ENCODE data around the gene DOC2B. TPM values are rescaled to one million over a fixed set of nuclear protein-coding genes. Genes with fewer than 3 reads are reported as not detected.
A peak's percentile ranks its signal among the peaks of the same experiment; 100 is the strongest.

Gene DOC2B
- total and polyA plus RNA-seq, 2 of the 13 experiments (the other 11 are each of a cell fraction or from before 2014, with no cell fraction given), result 0.09 to 0.22 TPM

GRCh38 chr17:164303-165235 lies 16.9 kb downstream of the DOC2B start (continued):
- TF ChIP-seq PPARG (CRISPR knock-in tag; conservative IDR thresholded peaks at IDR 0.05) (no peak), TAF1 (CRISPR knock-in tag; IDR thresholded peaks at IDR 0.05) (no peak), ZNF850 (CRISPR knock-in tag; conservative IDR thresholded peaks at IDR 0.05) (no peak), MLLT10 (CRISPR knock-in tag; IDR thresholded peaks at IDR 0.05) (no peak), ZNF282 (IDR thresholded peaks at IDR 0.05; ENCODE audit: partially characterized antibody) (no peak), ELF1 (CRISPR knock-in tag; IDR thresholded peaks at IDR 0.05) (no peak), BHLHE40 (IDR thresholded peaks at IDR 0.05; ENCODE audit: low read length) (0 out of 2 replicates have a peak, but pooled peaks have one; percentile 25), MXD1 (CRISPR knock-in tag; IDR thresholded peaks at IDR 0.05) (no peak), SKI (IDR thresholded peaks at IDR 0.05; ENCODE audit: partially characterized antibody) (no peak), TGIF2 (CRISPR knock-in tag; IDR thresholded peaks at IDR 0.05) (0 out of 2 replicates have a peak, but pooled peaks have one; percentile 18)
- TF ChIP-seq, protein P1, sequence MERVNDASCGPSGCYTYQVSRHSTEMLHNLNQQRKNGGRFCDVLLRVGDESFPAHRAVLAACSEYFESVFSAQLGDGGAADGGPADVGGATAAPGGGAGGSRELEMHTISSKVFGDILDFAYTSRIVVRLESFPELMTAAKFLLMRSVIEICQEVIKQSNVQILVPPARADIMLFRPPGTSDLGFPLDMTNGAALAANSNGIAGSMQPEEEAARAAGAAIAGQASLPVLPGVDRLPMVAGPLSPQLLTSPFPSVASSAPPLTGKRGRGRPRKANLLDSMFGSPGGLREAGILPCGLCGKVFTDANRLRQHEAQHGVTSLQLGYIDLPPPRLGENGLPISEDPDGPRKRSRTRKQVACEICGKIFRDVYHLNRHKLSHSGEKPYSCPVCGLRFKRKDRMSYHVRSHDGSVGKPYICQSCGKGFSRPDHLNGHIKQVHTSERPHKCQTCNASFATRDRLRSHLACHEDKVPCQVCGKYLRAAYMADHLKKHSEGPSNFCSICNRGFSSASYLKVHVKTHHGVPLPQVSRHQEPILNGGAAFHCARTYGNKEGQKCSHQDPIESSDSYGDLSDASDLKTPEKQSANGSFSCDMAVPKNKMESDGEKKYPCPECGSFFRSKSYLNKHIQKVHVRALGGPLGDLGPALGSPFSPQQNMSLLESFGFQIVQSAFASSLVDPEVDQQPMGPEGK (CRISPR knock-in tag; IDR thresholded peaks at IDR 0.05), result 0 out of 2 replicates have a peak, but pooled peaks have one; percentile 13
- TF ChIP-seq, protein P2, sequence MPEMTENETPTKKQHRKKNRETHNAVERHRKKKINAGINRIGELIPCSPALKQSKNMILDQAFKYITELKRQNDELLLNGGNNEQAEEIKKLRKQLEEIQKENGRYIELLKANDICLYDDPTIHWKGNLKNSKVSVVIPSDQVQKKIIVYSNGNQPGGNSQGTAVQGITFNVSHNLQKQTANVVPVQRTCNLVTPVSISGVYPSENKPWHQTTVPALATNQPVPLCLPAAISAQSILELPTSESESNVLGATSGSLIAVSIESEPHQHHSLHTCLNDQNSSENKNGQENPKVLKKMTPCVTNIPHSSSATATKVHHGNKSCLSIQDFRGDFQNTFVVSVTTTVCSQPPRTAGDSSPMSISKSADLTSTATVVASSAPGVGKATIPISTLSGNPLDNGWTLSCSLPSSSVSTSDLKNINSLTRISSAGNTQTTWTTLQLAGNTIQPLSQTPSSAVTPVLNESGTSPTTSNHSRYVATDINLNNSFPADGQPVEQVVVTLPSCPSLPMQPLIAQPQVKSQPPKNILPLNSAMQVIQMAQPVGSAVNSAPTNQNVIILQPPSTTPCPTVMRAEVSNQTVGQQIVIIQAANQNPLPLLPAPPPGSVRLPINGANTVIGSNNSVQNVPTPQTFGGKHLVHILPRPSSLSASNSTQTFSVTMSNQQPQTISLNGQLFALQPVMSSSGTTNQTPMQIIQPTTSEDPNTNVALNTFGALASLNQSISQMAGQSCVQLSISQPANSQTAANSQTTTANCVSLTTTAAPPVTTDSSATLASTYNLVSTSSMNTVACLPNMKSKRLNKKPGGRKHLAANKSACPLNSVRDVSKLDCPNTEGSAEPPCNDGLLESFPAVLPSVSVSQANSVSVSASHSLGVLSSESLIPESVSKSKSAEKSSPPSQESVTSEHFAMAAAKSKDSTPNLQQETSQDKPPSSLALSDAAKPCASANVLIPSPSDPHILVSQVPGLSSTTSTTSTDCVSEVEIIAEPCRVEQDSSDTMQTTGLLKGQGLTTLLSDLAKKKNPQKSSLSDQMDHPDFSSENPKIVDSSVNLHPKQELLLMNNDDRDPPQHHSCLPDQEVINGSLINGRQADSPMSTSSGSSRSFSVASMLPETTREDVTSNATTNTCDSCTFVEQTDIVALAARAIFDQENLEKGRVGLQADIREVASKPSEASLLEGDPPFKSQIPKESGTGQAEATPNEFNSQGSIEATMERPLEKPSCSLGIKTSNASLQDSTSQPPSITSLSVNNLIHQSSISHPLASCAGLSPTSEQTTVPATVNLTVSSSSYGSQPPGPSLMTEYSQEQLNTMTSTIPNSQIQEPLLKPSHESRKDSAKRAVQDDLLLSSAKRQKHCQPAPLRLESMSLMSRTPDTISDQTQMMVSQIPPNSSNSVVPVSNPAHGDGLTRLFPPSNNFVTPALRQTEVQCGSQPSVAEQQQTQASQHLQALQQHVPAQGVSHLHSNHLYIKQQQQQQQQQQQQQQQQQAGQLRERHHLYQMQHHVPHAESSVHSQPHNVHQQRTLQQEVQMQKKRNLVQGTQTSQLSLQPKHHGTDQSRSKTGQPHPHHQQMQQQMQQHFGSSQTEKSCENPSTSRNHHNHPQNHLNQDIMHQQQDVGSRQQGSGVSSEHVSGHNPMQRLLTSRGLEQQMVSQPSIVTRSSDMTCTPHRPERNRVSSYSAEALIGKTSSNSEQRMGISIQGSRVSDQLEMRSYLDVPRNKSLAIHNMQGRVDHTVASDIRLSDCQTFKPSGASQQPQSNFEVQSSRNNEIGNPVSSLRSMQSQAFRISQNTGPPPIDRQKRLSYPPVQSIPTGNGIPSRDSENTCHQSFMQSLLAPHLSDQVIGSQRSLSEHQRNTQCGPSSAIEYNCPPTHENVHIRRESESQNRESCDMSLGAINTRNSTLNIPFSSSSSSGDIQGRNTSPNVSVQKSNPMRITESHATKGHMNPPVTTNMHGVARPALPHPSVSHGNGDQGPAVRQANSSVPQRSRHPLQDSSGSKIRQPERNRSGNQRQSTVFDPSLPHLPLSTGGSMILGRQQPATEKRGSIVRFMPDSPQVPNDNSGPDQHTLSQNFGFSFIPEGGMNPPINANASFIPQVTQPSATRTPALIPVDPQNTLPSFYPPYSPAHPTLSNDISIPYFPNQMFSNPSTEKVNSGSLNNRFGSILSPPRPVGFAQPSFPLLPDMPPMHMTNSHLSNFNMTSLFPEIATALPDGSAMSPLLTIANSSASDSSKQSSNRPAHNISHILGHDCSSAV (CRISPR knock-in tag; IDR thresholded peaks at IDR 0.05; ENCODE audit: borderline replicate concordance), result no peak
- TF ChIP-seq, protein P3, sequence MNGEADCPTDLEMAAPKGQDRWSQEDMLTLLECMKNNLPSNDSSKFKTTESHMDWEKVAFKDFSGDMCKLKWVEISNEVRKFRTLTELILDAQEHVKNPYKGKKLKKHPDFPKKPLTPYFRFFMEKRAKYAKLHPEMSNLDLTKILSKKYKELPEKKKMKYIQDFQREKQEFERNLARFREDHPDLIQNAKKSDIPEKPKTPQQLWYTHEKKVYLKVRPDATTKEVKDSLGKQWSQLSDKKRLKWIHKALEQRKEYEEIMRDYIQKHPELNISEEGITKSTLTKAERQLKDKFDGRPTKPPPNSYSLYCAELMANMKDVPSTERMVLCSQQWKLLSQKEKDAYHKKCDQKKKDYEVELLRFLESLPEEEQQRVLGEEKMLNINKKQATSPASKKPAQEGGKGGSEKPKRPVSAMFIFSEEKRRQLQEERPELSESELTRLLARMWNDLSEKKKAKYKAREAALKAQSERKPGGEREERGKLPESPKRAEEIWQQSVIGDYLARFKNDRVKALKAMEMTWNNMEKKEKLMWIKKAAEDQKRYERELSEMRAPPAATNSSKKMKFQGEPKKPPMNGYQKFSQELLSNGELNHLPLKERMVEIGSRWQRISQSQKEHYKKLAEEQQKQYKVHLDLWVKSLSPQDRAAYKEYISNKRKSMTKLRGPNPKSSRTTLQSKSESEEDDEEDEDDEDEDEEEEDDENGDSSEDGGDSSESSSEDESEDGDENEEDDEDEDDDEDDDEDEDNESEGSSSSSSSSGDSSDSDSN (CRISPR knock-in tag; IDR thresholded peaks at IDR 0.05), result 0 out of 2 replicates have a peak, but pooled peaks have one; percentile 13

Measured in HepG2 (cell line).